ENCODE results near the gene ENTPD7. TPM values are rescaled to one million over a fixed set of nuclear protein-coding genes. Genes with fewer than 3 reads are reported as not detected.
"Not testable (repeated sequence)": the region's sequence is repeated elsewhere in the genome, so short reads cannot be mapped to it uniquely, and the experiment has no call there.

The ENTPD7 gene
- total RNA-seq, 5 donors from 2014 or later (not counting 1 experiment from before 2014, with no cell fraction given), result 2.6 to 3.8 (median 3.4) TPM

DNA sequence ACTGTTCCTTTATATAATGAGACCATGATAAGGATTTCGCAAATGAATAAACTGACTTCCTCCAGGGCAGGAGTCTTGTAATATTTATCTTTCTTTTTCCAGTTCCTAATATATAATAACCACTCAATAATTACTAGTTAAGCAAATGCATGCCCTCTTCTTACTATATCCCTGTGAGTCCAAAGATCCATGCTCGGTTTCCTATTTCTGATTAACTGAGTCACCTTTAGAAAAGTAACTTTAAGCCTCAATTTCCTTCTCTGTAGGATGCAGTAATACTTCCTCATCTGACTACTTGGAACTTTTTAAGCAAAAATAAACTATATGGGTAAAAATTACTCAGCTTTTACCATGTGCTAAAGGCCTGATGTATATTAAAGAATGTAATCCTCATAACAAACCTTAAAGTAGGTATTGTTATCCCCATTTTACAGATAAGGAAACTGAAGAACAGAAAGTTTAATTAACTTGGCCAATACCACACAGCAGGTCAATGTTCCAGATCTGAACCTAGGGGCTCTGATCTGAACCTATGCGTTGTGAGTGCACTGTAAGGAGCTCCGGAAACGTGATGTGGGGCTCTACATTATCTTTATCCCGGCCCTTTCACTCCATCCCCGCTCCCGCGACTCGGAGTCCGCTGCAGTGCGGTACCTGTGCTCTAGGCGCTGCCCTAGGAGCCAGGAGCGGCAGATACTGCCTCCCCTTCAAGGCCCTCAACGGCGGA is 72.2 kb downstream of the ENTPD7 start:
- peaks cover 46 to 55% (median 51%) of the 10 kb centered on the region in 3 donors for H3K4me1 Mint-ChIP-seq
- ChIA-PET POLR2A (interaction anchor here (0.5 to 1.1 kb wide), 6 partner anchors 9 to 1596 kb away, joined by 3 to 5 read pairs (median 3); no protein-coding TSS in a partner anchor), CTCF (interaction anchor here in 1 of 2 donors (1.2 to 1.3 kb wide), 3 partner anchors 111 to 301 kb away, joined by 4 to 5 read pairs (median 5); partner anchors contain the start of genes GOT1 and SLC25A28)
- Histone ChIP-seq H3K36me3 (ENCODE audit: control insufficient read depth in 2 of 2, extremely low read depth in 1 of 2, insufficient read depth in 1 of 2, low read length in 1 of 2) (peaks cover 0 to 19% of the 10 kb centered on the region in 2 donors), H3K27me3 (replicated peaks in 1 of 2; ENCODE audit: control insufficient read depth in 2 of 2, extremely low read depth in 1 of 2, insufficient read depth in 2 of 2, low read length in 1 of 2) (no peaks in the 10 kb centered on the region), H3K4me3 (ENCODE audit: control insufficient read depth in 1 of 2, extremely low read depth in 1 of 2, low read length in 1 of 2) (peak overlapping the region; percentile 75 to 85), H3K27ac (ENCODE audit: low read length) (peak overlapping the region; percentile 79), H3K4me1 (ENCODE audit: control insufficient read depth in 1 of 2, extremely low read depth in 1 of 2, insufficient read depth in 2 of 2, low read length in 2 of 2) (peaks cover 17 to 22% of the 10 kb centered on the region in 2 experiments), H3K9me3 (no peaks in the 10 kb centered on the region)
- peaks cover 26% of the 10 kb centered on the region for H3K36me3 Mint-ChIP-seq
- ATAC-seq (replicated peaks in 1 of 4) (no peak), DNase-seq (peak in 1 of 35 experiments; percentile 6)
- 0% methylated on average over 12 of the region's 16 CpGs for WGBS (ENCODE audit: insufficient coverage)
- no peaks in the 10 kb centered on the region for H3K27me3 Mint-ChIP-seq
- H3K27ac Mint-ChIP-seq, result peak overlapping the region; percentile 99
- no peaks in the 10 kb centered on the region for H3K9me3 Mint-ChIP-seq
- peak overlapping the region; percentile 100 for H3K4me3 Mint-ChIP-seq

GRCh38 chr10:99732033-99732842 is 72.9 kb downstream of the ENTPD7 start, which contains the start of the genes COX15 and CUTC:
Gene COX15 (minus strand): TSS chr10:99732127. CDS start chr10:99732049, 78 bp downstream.
Gene CUTC (plus strand): TSS chr10:99732234. CDS start chr10:99732349, 115 bp downstream.
- H3K4me1 Mint-ChIP-seq, result peaks cover 47 to 59% (median 52%) of the 10 kb centered on the region in 3 donors
- Histone ChIP-seq H3K27ac (ENCODE audit: low read length) (peak within 1 kb of the TSS; percentile 79), H3K36me3 (ENCODE audit: control insufficient read depth in 2 of 2, extremely low read depth in 1 of 2, insufficient read depth in 1 of 2, low read length in 1 of 2) (peaks cover 0 to 21% of the 10 kb centered on the region in 2 donors), H3K27me3 (replicated peaks in 1 of 2; ENCODE audit: control insufficient read depth in 2 of 2, extremely low read depth in 1 of 2, insufficient read depth in 2 of 2, low read length in 1 of 2) (no peaks in the 10 kb centered on the region), H3K9me3 (no peaks in the 10 kb centered on the region), H3K4me1 (ENCODE audit: control insufficient read depth in 1 of 2, extremely low read depth in 1 of 2, insufficient read depth in 2 of 2, low read length in 2 of 2) (peaks cover 17 to 22% of the 10 kb centered on the region in 2 experiments), H3K4me3 (ENCODE audit: control insufficient read depth in 1 of 2, extremely low read depth in 1 of 2, low read length in 1 of 2) (peak within 1 kb of the TSS; percentile 75 to 85)
- H3K4me3 Mint-ChIP-seq, result peak within 1 kb of the TSS; percentile 100
- peak; percentile 86 to 97 (median 93) for DNase-seq
- POLR2A ChIA-PET, result interaction anchor here (0.6 to 1.1 kb wide), 4 partner anchors 8 to 1598 kb away, joined by 3 to 5 read pairs (median 4); partner anchors contain the start of gene R3HCC1L (in 1 of the 2)
- H3K27me3 Mint-ChIP-seq, result no peaks in the 10 kb centered on the region
- CTCF ChIA-PET, result interaction anchor here in 1 of 2 donors (0.6 to 1.8 kb wide), 6 partner anchors 11 to 779 kb away, joined by 3 to 5 read pairs (median 4); partner anchors contain the start of genes GOT1 and SLC25A28
- peaks cover 27% of the 10 kb centered on the region for H3K36me3 Mint-ChIP-seq
- WGBS (ENCODE audit: insufficient coverage), result 0% methylated on average over 65 of the region's 73 CpGs
- H3K27ac Mint-ChIP-seq, result peak within 1 kb of the TSS; percentile 99
- peak; percentile 91 to 93 (median 92) for ATAC-seq (replicated peaks in 1 of 4)
- H3K9me3 Mint-ChIP-seq, result no peaks in the 10 kb centered on the region

DNA sequence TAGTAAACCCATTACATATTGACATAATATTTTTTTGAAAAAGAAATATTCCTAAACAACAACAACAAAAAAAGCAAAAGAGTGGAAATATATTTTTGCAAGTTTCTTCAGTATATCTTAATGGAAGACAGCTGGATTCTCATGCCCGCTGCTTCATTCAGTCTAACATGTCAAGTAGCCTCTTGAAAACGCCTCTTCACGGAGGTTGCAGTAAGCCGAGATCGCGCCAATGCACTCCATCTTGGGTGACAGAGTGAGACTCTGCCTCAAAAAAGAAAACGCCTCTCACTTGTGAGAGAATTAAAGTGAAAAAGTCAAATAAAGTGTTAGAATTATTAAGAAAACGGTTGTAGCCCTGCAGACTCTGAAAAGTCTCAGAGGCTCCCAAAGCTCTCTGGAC is 74.1 kb downstream of the ENTPD7 start:
- H3K36me3 ChIP-seq (ENCODE audit: control insufficient read depth in 2 of 2, extremely low read depth in 1 of 2, insufficient read depth in 1 of 2, low read length in 1 of 2), result peaks cover 0 to 18% of the 10 kb centered on the region in 2 donors
- no peak for DNase-seq
- Mint-ChIP-seq H3K27ac (no peak overlapping the region), H3K9me3 (no peaks in the 10 kb centered on the region), H3K4me1 (peaks cover 51 to 64% (median 58%) of the 10 kb centered on the region in 3 donors), H3K27me3 (no peaks in the 10 kb centered on the region), H3K4me3 (peak overlapping the region; percentile 69 to 100 (median 77)), H3K36me3 (peaks cover 25% of the 10 kb centered on the region)
- ChIA-PET CTCF (interaction anchor here in 1 of 2 donors (1.8 kb wide), 1 partner anchor 10 kb away, joined by 4 read pairs; no protein-coding TSS in a partner anchor), POLR2A (no interaction called here)
- H3K4me3 ChIP-seq (ENCODE audit: control insufficient read depth in 1 of 2, extremely low read depth in 1 of 2, low read length in 1 of 2), result peak overlapping the region in 1 of 2 donors; percentile 75
- ATAC-seq (replicated peaks in 1 of 4), result no peak
- H3K9me3 ChIP-seq, result no peaks in the 10 kb centered on the region
- H3K27me3 ChIP-seq (replicated peaks in 1 of 2; ENCODE audit: control insufficient read depth in 2 of 2, extremely low read depth in 1 of 2, insufficient read depth in 2 of 2, low read length in 1 of 2), result no peaks in the 10 kb centered on the region
- H3K27ac ChIP-seq (ENCODE audit: low read length), result no peak overlapping the region
- WGBS (ENCODE audit: insufficient coverage), result 96% methylated on average over 6 of the region's 8 CpGs
- peaks cover 17 to 22% of the 10 kb centered on the region in 2 experiments for H3K4me1 ChIP-seq (ENCODE audit: control insufficient read depth in 1 of 2, extremely low read depth in 1 of 2, insufficient read depth in 2 of 2, low read length in 2 of 2)

DNA sequence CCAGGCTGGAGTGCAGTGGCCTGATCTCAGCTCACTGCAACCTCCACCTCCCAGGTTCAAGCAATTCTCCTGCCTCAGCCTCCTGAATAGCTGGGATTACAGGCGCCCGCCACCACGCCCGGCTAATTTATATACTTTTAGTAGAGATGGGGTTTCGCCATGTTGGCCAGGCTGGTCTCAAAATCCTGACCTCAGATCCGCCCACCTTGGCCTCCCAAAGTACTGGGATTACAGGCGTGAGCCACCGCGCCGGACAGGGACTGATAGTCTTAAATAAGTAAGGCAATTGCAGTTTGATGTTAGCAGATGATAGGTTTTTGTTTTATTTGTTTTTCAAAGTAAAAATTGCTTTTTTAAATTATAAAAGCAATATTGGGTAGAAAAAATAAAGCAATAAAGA is 74.8 kb downstream of the ENTPD7 start:
- peaks cover 53 to 60% (median 57%) of the 10 kb centered on the region in 3 donors for H3K4me1 Mint-ChIP-seq
- peaks cover 28% of the 10 kb centered on the region for H3K36me3 Mint-ChIP-seq
- H3K27ac ChIP-seq (ENCODE audit: low read length); H3K27me3 ChIP-seq (replicated peaks in 1 of 2; ENCODE audit: control insufficient read depth in 2 of 2, extremely low read depth in 1 of 2, insufficient read depth in 2 of 2, low read length in 1 of 2); H3K27ac Mint-ChIP-seq; H3K9me3 Mint-ChIP-seq; ATAC-seq (replicated peaks in 1 of 4); H3K4me3 ChIP-seq (ENCODE audit: control insufficient read depth in 1 of 2, extremely low read depth in 1 of 2, low read length in 1 of 2); POLR2A ChIA-PET; H3K9me3 ChIP-seq; DNase-seq; H3K27me3 Mint-ChIP-seq: not testable (repeated sequence)
- peaks cover 17 to 22% of the 10 kb centered on the region in 2 experiments for H3K4me1 ChIP-seq (ENCODE audit: control insufficient read depth in 1 of 2, extremely low read depth in 1 of 2, insufficient read depth in 2 of 2, low read length in 2 of 2)
- H3K36me3 ChIP-seq (ENCODE audit: control insufficient read depth in 2 of 2, extremely low read depth in 1 of 2, insufficient read depth in 1 of 2, low read length in 1 of 2), result peaks cover 0 to 18% of the 10 kb centered on the region in 2 donors
- H3K4me3 Mint-ChIP-seq, result peak overlapping the region in 2 of 3 donors; percentile 69 to 100
- CTCF ChIA-PET, result interaction anchor here in 1 of 2 donors (0.7 kb wide), 1 partner anchor 298 kb away, joined by 4 read pairs; no protein-coding TSS in a partner anchor
- no CpG with 5 or more reads among the region's 10 CpGs for WGBS (ENCODE audit: insufficient coverage)

DNA sequence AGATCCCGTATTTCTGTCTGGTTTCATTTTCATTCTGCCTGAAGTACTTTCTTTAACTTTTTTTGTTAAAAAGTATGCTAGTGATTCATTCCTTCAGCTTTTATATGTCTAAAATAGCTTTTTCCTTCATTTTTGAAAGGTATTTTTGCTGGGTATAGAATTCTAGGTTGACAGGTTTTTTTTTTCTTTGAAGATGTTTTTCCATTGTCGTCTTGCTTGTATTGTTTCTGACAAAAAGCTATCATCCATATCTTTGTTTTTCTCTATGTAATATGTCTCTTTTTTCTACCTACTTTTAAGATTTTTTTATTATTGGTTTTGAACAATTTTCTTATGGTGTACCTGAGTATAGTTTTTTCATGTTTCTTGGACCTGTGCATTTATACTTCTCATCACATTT is 81.0 kb downstream of the ENTPD7 start:
- no peak overlapping the region for H3K4me3 Mint-ChIP-seq
- peaks cover 81% of the 10 kb centered on the region for H3K36me3 Mint-ChIP-seq
- DNase-seq, result no peak
- Histone ChIP-seq H3K9me3 (peaks cover 9% of the 10 kb centered on the region), H3K4me1 (ENCODE audit: control insufficient read depth in 1 of 2, extremely low read depth in 1 of 2, insufficient read depth in 2 of 2, low read length in 2 of 2) (peaks cover 0 to 2% of the 10 kb centered on the region in 2 experiments), H3K27me3 (replicated peaks in 1 of 2; ENCODE audit: control insufficient read depth in 2 of 2, extremely low read depth in 1 of 2, insufficient read depth in 2 of 2, low read length in 1 of 2) (no peaks in the 10 kb centered on the region), H3K4me3 (ENCODE audit: control insufficient read depth in 1 of 2, extremely low read depth in 1 of 2, low read length in 1 of 2) (no peak overlapping the region), H3K36me3 (ENCODE audit: control insufficient read depth in 2 of 2, extremely low read depth in 1 of 2, insufficient read depth in 1 of 2, low read length in 1 of 2) (peaks cover 9 to 70% of the 10 kb centered on the region in 2 donors), H3K27ac (ENCODE audit: low read length) (no peak overlapping the region)
- H3K27ac Mint-ChIP-seq, result no peak overlapping the region
- ATAC-seq (replicated peaks in 1 of 4), result no peak
- WGBS (ENCODE audit: insufficient coverage), result no CpG with 5 or more reads among the region's 2 CpGs
- POLR2A ChIA-PET, result interaction anchor here in 1 of 2 donors (0.7 kb wide), 1 partner anchor 8 kb away, joined by 5 read pairs; the partner anchor contains the start of genes COX15 and CUTC
- H3K9me3 Mint-ChIP-seq, result peaks cover 6 to 18% (median 9%) of the 10 kb centered on the region in 3 donors
- H3K4me1 Mint-ChIP-seq, result peaks cover 35 to 40% (median 38%) of the 10 kb centered on the region in 3 donors
- H3K27me3 Mint-ChIP-seq, result no peaks in the 10 kb centered on the region
- CTCF ChIA-PET, result interaction anchor here in 1 of 2 donors (0.6 kb wide), 1 partner anchor 20 kb away, joined by 4 read pairs; no protein-coding TSS in a partner anchor
